HPDE6-E6E7 (cell line): ENCODE results near the gene GZMM.
"Not testable (repeated sequence)": the region's sequence is repeated elsewhere in the genome, so short reads cannot be mapped to it uniquely, and the experiment has no call there.

Experiments used
- DNase-seq: peaks from one replicate; pipeline ENCODE4 v3.0.0; 2011; ENCODE audit warnings: missing footprints; ENCODE audit errors: extremely low spot score

The GZMM gene

GRCh38 chr19:583198-583967, 39.5 kb downstream of the GZMM start:
- DNase-seq, result no peak

GRCh38 chr19:583968-584239, 40.1 kb downstream of the GZMM start:
- no peak for DNase-seq

- DNase-seq, result no peak
Observed at GRCh38 chr19:584240-585001, 40.6 kb downstream of the GZMM start.

GRCh38 chr19:585146-585545, 41.3 kb downstream of the GZMM start:
- DNase-seq, result not testable (repeated sequence)

GRCh38 chr19:585551-586110, 41.8 kb downstream of the GZMM start:
- no peak for DNase-seq

- DNase-seq, result peak; percentile 49
Observed at GRCh38 chr19:588093-588740, 44.4 kb downstream of the GZMM start.

GRCh38 chr19:588741-589692, 45.2 kb downstream of the GZMM start:
- no peak for DNase-seq

GRCh38 chr19:589693-590395, 46.0 kb downstream of the GZMM start, which contains the start of gene HCN2:
Gene HCN2 (plus strand): TSS chr19:589881. CDS start chr19:589946, 65 bp downstream.
- DNase-seq, result no peak

GRCh38 chr19:590396-590745, 46.5 kb downstream of the GZMM start:
- no peak for DNase-seq

GRCh38 chr19:590750-591098, 46.9 kb downstream of the GZMM start:
- no peak for DNase-seq

GRCh38 chr19:591099-591958, 47.5 kb downstream of the GZMM start:
- no peak for DNase-seq

- no peak for DNase-seq
Observed at GRCh38 chr19:592101-592500, 48.2 kb downstream of the GZMM start.

- DNase-seq, result no peak
Observed at GRCh38 chr19:593055-593454, 49.2 kb downstream of the GZMM start.

GRCh38 chr19:593505-593904, 49.7 kb downstream of the GZMM start:
- no peak for DNase-seq

GRCh38 chr19:594265-594870, 50.5 kb downstream of the GZMM start:
- DNase-seq, result no peak

- DNase-seq, result no peak
Observed at GRCh38 chr19:595326-596262, 51.7 kb downstream of the GZMM start.

GRCh38 chr19:596263-596655, 52.4 kb downstream of the GZMM start:
- DNase-seq, result no peak
